NCI-H446 treated with DMSO at 0.1 percent for 48 hours (cell line): ENCODE data around the gene ADAMTS16.

ENCODE experiments used
- DNase-seq: peaks from one replicate; lab custom pipeline; 2025; lab: John Stamatoyannopoulos, UW

The ADAMTS16 gene

GRCh38 chr5:5348135-5348534, 208.0 kb downstream of the ADAMTS16 start:
- no peak for DNase-seq

GRCh38 chr5:5348576-5348975, 208.4 kb downstream of the ADAMTS16 start:
- no peak for DNase-seq

GRCh38 chr5:5350101-5350500, 210.0 kb downstream of the ADAMTS16 start:
- DNase-seq, result no peak

- DNase-seq, result no peak
These were observed 211.3 kb downstream of the ADAMTS16 start for GRCh38 chr5:5351288-5351979.

GRCh38 chr5:5352675-5353074, 212.5 kb downstream of the ADAMTS16 start:
- no peak for DNase-seq

- no peak for DNase-seq
These were observed 213.6 kb downstream of the ADAMTS16 start for GRCh38 chr5:5353681-5354080.

- no peak for DNase-seq
These were observed 216.6 kb downstream of the ADAMTS16 start for GRCh38 chr5:5356765-5357164.

- no peak for DNase-seq
These were observed 219.5 kb downstream of the ADAMTS16 start for GRCh38 chr5:5359618-5360017.

GRCh38 chr5:5360363-5360940, 220.3 kb downstream of the ADAMTS16 start:
- DNase-seq, result no peak

- no peak for DNase-seq
These were observed 220.9 kb downstream of the ADAMTS16 start for GRCh38 chr5:5360941-5361520.

- DNase-seq, result no peak
These were observed 222.9 kb downstream of the ADAMTS16 start for GRCh38 chr5:5363045-5363444.

- no peak for DNase-seq
These were observed 224.8 kb downstream of the ADAMTS16 start for GRCh38 chr5:5364932-5365331.

GRCh38 chr5:5367739-5368138, 227.6 kb downstream of the ADAMTS16 start:
- no peak for DNase-seq

- DNase-seq, result no peak
These were observed 229.0 kb downstream of the ADAMTS16 start for GRCh38 chr5:5369051-5369605.
